Neural cell (in vitro differentiated cells): ENCODE results near the gene TAGLN.

Experiments
- CTCF ChIP-seq: fragments of 450-650 bp; IDR thresholded peaks from 2 replicates; pipeline ENCODE4 v1.5.1; 2014; ENCODE audit warnings: antibody characterized with exemption, mild to moderate bottlenecking, moderate library complexity; ENCODE audit not compliant: poor library complexity, severe bottlenecking
- EP300 ChIP-seq: fragments of 450-650 bp; conservative IDR thresholded peaks from 2 replicates; pipeline ENCODE4 v1.6.1; 2014; ENCODE audit warnings: antibody characterized with exemption, mild to moderate bottlenecking, moderate library complexity; ENCODE audit not compliant: poor library complexity, severe bottlenecking
- EZH2 ChIP-seq: fragments of 200-600, 300-800 bp; shearing (Covaris generic), sonication (generic); IDR thresholded peaks from 2 replicates; pipeline ENCODE4 v1.6.1; 2014; ENCODE audit warnings: antibody characterized with exemption, low read length, borderline replicate concordance, mild to moderate bottlenecking; ENCODE audit not compliant: insufficient read depth, poor library complexity, severe bottlenecking
- POLR2AphosphoS5 ChIP-seq: IDR thresholded peaks from 2 replicates; pipeline ENCODE4 v1.6.1; 2012
- RAD21 ChIP-seq: fragments of 450-650 bp; conservative IDR thresholded peaks from 2 replicates; pipeline ENCODE4 v1.6.1; 2014; ENCODE audit warnings: antibody characterized with exemption, mild to moderate bottlenecking, moderate library complexity

- no peak for TF ChIP-seq CTCF
- TF ChIP-seq EP300 = no peak
- no peak for TF ChIP-seq POLR2AphosphoS5
- TF ChIP-seq EZH2 = no peak
- no peak for TF ChIP-seq RAD21
These were observed 39.3 kb upstream of the TAGLN start for GRCh38 chr11:117159892-117160291.
